COLO829 (cell line): ENCODE data around the gene RNF19B.
"Not testable (repeated sequence)": the region's sequence is repeated elsewhere in the genome, so short reads cannot be mapped to it uniquely, and the experiment has no call there.

Experiments used
- DNase-seq: peaks from one replicate; pipeline ENCODE4 v3.0.0; 2012; ENCODE audit warnings: low spot score

Gene RNF19B

DNA sequence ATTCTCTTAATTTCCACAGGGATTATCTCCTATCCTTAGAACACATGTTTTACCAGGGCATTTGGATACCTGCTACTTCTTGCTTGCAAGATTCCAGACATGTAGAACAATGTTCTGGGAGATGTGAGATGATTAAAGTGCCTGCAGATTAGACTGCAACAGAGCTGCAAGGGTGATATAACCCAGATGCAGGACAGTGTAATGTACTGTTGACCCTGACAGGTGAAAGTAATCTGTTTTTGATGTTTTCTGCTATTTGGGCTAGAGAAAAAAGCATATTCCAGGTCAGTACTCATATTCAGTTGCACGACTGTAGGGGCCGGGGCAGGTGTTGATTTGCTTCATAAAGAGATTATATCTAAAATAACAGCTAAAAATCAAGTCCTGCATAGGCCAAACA lies 36.3 kb downstream of the RNF19B start:
- no peak for DNase-seq

DNA sequence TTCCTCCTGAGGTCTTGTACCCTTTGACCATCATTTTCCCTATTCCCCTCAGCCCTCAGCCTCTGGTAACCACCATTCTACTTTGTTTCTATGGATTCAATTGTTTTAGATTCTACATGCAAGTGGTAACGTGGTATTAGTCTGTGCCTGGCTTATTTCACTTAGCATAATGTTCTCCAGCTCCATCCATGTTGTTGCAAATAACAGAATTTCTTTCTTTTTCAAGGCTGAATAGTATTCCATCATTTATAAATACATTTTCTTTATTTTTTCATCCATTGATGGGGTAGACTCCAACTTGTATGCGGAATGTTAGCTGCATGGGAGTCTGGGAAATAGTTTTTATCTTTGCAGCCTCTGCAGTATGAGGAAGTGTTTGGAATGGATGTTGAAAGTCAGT lies 37.2 kb downstream of the RNF19B start:
- no peak for DNase-seq

DNA sequence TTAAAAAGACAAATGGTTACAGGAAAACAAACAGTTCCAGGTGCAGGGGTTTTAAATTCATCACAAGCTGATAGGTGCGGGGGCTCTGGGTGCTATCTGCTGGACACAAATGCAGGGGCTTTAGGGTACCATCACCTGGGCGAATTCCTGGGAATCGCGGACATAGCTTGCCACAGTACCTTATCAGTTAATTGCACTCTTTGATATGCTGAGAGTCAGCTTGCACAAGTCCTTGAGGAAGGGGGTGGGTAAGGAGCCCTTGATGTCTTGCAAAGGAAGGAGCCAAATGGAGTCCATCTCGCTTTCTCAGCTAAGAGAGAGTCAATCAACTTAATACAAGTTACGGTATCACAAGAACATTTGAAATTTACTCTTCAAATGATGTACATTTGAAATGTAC lies 38.0 kb downstream of the RNF19B start:
- DNase-seq = no peak

DNA sequence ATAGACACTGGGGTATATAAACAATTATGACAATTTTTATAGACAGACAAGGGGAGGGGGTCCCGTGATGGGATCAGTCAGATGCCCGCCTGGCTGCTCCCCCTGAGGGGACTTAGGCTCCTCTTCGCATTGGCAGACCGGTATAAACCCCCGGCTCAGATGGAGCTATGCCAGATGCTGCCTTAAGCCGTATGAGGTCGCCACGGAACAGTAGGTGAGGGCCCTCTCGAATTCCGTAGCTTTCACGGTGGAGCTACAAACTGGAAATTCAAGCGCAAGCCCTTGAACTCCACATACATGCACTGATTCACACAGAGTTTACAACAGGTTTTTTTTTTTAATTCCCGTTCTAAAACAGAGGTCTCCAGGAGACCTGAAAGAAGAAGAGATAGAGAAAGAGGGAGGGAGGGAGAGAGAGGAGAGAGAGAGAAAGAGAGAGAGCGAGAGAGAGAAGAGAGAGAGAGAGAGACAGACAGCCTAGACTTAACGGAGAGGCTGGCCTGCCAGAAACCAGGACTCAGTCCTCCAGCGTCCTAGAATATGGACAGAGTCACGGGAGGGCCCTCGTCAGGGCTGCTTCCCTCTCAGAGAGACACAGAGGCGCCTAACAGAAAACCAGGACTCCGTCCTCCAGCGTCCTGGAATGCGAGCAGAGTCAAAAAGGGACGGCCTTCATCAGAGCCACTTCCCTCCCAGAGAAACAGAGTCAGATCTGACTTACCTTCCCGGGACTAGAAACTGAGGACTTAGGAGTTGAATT lies 39.0 kb downstream of the RNF19B start:
- no peak for DNase-seq

DNA sequence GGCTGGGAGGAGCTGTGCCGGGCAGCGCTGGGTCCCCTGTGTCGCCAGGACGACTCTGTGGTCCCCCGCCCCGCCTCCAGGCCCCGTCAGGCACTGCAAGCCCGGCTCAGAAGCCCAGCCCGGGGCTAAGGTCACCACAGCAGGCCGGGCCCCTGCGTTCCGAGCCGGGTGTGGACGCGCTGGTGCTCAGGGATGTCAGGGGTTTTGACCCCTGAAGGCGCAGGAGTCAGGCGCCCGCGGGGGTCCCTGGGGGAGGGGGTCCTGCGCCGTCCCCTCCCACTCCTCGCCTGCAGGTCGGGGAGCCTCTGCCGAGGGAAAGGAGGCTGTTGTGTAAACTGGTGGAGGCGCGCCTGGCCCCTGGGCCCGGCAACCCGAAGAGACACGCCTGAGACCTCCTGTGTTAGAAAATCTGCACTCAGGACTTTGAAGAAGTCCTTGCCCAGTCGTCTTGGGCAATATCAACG lies 39.7 kb downstream of the RNF19B start:
- no peak for DNase-seq

DNA sequence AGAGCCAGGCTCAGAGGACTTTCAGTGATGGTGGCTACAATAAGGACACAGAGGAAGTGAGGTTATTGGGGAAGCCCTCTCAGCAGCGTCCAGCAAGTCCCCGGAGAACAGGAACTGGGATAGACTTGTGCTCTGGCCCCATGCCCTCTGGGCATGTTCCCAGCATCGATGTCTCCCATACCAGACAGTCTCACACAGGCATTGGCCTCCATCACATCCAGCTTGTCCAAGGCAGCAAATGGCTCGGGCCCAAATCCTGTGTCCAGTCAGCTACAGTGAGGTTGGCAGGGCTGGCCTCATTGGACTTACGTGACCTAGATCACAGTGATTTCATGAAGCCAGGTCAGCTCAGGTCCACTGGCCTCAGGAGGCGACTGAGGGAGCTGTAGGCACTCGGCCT lies 43.8 kb downstream of the RNF19B start:
- DNase-seq = no peak

DNA sequence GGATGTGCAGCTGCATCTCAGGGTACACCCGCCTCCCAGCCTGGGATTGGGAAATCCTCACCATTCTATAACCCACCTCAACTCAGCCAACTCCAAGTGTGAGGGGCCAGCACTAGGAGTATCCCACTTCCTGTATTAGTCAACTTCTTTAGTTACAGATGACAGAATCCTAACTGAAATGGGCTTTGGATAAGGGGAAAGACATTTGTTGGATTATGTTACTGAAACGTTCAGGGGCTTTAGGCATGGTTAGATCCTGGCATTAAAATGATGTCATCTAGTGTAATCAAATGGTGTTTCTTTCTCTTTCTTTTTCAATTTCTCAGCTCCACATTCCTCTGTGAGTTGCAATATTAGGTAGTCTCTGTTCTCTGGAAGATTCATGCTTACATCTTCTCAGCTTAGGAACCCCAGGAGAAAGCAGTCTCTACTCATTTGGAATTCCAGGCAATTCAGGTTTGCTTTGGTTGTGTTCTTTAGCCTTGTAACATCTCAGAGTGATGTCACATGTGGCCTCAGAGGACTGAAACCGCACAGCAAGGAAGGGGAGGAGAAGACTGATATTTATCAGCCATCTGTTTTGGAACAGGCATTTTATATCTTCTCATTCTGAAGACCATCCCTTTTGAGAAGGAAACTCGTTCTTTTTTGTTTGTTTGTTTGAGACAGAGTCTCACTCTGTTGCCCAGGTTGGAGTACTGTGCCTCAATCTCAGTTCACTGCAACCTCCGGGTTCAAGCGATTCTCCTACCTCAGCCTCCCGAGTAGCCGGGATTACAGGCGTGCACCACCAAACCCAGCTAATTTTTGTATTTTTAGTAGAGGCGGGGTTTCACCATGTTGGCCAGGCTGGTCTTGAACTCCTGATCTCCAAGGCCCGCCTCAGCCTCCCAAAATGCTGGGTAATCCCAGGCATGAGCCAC lies 44.5 kb downstream of the RNF19B start:
- DNase-seq = no peak

DNA sequence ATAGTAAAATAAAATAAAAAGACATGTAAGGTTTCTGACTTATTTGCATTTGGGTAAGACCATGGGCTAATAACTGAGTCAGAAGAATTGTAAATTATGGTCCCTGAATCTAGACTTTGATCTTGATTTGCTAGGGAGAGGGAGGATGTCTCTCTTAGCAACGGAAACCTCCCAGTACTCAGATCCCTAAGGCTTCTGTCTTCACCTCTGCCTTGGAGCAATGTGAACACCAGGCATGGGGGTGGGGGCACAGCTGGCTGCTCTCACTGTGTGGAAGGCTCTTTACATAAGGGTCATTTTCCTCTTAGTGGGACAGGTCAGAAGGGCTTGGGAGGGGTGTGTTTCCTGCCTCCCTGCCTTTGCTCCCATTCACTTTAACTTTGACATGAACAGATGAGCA lies 46.4 kb downstream of the RNF19B start:
- DNase-seq = no peak

DNA sequence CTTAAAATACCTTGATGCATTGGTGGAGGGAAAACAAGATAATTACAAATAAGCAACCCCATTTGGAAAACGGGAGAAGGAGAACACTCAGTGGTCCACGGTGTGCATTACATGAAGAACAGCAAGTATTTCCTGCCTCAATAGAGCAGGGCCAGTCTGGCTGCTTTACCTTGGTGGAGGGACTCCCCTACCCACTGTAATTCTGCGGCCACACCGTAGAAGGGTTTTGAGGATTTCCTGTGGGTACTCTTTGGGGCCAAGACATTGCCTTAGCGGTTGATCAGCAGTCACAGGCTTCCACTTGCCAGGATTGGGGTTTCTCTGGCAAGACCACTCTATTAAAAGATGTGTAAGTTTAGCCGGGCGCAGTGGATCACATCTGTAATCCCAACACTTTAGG lies 47.1 kb downstream of the RNF19B start:
- no peak for DNase-seq

DNA sequence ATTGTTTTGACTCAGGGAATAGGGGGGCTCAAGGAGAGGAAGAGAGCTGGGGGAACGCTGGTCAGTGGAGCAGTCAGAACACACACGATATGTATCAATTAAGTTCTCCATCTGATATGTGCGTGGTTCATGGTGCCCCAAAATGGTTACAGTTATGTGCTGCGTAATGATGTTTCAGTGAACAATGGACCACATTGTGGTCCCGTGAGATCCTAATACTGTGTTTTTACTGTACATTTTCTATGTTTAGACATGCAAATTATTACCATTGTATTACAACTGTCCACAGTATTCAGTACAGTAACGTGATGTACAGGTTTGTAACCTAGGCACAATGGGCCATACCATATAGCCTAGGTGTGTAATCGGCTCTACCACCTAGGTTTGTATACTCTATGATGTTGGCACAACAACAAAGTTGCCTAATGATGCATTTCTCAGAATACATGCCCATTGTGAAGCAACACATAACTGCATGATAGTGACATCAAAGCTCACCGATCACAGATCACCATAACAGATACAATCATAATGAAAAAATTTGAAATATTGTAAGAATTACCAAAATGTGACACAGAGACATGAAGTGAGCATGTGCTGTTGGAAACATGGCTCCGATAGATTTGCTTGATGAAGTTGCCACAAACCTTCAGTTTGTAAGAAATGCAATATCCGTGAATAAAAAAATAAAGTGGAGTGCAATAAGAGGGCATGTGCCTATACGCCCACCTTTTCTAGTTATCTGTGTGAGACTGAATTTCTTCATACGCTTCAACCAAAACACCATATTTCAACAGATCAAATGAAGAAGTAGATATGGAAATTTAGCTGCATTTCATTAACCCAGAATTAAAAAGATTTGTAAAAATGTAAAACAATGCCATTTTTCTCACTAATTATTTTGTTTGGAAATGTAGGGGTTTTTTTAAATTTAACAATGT lies 48.6 kb downstream of the RNF19B start:
- DNase-seq = no peak

DNA sequence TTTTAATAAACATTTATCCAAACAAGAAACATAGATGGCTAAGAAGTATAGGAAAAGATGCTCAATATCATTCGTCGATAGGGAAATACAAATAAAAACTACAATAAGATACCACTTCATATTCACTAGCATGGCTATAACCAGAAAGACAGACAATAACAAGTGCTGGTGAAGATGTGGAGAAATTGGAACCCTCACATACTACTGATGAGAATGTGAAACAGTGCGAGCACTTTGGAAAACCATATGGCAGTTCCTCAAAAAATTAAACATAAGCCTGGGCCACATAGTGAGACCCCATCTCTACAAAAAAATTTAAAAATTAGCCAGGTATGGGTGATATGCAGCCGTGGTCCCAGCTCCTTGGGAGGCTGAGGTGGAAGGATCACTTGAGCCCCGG lies 54.3 kb downstream of the RNF19B start:
- no peak for DNase-seq

DNA sequence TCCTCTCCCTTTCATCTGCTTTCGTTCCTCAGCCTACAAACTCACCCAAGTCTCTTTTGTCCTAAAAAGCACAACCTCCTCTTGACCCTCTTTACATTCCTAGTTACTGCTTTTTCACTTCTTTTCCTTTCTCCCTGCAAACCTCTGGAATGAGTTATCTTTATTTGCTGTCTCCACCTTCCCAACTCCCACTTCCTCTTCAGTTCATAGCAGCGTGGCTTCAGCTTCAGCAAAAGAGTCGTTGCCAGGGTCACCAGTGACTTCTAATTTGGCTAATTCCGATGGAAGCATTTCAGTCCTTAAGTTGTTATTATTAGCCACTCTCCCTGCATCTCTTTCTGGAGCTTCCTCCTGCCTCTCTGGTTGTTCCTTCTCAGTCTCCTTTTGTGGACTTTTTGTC lies 57.2 kb downstream of the RNF19B start:
- DNase-seq = no peak

DNA sequence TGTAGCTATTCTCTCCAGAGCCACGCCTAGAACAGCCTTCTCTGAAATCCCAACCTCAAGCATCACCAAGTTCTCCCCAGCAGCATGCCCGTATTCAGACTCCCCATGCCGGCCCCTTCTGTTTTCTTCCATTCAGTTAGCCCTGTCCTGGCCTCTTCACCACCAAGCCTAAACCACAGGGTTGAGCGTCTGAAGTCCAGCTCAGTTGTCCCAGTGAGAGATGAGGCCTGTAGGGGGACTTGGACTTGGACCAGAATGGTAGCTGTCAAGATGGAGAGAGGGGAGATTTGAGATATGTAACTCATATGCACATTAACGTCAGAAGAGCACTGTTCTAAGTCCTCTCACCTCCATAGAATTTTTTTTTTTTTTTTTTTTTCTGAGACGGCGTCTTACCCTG lies 58.0 kb downstream of the RNF19B start:
- no peak for DNase-seq

DNA sequence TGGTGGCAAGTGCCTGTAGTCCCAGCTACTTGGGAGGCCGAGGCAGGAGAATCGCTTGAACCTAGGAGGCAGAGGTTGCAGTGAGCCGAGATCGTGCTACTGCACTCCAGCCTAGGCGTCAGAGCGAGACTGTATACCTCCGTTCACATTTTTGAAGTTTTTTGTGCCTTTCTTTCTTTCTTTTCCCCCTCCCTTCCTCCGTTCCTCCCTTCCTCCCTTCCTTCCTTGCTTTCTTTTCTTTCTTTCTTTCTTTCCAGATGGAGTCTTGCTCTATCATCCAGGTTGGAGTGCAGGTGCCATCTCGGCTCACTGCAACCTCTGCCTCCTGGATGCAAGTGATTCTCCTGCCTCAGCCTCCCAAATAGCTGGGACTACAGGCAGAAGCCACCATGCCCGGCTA lies 59.0 kb downstream of the RNF19B start:
- not testable (repeated sequence) for DNase-seq

DNA sequence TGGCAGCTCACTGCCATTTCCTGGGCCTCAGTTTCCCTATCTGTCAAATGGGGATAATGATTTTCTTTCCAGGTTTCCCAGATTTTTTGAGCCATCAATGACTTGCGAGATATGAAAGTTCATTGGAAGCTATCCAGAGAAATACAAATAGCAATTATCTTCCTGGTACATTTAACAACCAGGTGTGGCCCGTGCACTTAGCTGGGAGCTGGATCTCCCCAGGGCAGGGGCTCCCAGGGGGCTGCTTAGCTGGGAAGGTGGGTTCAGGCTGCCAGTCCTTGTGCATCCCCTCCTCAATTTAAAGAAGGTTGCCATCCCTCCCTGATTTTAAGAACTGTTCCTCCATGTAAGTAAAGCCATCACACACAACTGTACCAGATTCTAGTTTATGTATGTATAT lies 59.8 kb downstream of the RNF19B start:
- DNase-seq = no peak

DNA sequence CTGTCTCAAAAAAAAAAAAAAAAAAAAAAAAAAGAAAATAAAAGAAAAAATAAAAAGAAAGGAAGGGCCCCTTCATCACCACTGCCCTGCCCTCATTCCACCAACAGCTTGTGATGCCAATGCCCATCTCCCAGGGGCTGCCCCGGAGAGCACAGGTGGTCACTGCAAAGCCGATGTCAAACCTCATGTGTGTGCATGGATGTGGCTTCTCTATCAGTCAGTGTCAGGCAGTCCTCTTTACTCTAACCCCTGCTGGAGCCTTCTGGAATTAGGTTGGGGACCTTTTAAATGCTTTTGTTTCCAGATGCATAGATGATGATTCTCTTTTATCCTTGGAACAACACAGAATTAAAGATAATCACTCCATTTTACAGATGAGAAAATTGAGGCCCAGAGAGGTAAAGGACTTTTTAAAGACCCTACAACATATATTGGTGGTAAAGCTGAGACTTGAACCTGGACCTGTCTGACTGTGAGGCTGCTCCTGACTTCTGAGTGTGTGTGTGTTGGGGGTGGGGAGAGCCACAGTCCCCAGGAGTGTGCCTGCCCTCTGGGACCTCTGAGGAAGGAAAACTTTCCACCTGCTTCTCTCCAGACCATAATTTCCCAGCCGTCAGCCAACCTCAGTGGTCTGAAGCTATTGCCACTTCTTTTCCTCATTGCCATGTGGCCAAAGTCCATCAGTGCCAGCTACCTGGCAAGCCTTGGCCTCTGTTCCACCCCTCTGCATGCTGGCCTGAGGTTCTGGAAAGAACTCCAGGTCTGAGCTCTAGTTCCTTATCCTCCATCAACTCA lies 60.4 kb downstream of the RNF19B start:
- no peak for DNase-seq

DNA sequence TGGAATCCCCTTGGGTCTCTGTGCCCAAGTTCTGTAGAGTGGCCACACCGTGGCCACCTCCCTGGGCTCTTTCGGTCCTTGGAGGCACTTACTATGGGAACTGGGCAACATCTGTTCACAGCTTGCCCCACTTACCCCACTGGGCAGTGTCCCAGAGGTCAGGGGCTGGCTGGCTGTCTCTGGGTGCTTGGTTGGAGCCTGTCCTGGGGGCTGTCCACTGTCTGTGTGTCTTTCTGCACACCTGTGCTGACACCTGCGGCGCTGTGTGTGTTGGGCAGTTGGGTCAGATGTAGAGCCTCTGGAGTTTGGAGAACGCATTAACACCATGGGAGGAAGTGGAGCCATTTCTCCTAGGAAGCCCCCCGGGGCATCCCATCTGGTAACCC lies 62.1 kb downstream of the RNF19B start:
- DNase-seq = no peak

DNA sequence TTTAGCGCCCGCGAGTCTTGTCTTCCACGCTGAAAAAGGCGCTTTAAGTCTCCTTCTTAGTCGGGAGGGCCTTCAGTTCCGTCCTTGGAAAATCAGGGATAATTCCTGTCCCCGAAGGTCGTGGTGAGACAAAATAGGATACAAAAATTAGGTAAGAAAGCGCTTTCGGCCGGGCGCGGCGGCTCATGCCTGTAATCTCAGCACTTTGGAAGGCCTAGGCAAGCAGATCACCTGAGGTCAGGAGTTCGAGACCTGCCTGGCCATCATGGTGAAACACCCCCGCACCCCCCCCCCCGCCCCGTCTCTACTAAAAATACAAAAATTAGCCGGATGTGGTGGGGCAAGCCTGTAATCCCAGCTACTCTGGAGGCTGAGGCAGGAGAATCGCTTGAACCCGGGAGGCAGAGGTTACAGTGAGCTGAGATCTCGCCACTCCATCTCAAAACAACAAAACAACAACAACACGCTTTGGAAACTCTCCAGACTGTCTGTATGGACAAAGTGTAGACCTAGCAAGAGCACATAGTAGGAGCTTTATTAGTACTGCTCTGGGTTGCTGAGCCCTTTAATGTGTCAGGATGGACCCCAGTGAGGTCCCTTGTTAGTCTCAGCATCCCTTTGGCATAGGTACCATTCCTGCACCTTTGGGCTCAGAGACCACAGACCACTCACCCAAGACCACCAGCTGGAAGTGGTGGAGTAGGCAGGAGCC lies 62.6 kb downstream of the RNF19B start:
- no peak for DNase-seq

DNA sequence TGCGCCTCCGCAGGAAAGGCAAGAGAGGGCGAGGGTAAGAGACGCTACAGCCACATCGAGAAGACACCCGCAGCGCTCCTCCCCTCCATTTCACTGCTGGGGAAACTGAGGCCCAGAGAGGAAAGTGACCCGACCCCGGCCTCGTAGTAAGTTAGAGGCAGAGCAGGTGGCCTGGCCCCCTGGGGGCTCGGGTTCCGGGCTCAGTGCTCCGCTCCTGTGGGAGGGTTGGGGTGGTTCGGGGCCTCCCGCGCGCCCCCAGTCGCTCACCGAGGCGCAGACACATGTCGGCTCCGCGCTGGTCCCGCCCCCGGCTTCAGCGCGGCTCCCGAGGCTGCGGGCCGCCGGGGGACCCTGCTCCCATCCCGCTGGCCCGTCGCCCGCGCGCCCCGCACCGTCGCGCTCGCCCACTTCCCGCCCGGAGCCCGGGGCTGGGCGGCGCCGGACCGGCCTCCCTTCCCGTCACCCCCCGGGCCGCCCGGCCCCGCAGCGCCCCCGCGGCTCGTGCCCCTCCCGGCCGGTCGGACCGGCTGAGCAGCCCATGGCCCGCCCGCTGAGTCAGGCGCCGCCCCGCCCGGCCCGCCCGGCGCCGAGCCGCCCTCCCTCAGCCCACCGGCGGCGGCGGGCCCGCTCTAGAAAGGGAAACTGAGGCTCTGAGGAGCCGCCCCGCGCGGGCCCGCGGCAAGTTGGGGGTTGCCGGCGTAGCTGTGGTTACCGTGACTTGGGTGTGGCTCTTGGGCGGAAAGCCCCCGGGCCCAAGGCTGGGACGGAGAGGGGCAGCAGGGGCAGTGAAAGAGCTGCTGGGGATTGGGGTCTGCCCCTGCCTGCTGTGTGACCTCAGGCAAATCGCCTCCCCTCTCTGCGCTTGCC lies 63.4 kb downstream of the RNF19B start, which contains the start of gene TMEM54:
TMEM54 (minus strand) TSS at position 434 of the 867 bp plus-strand sequence; CDS start at position 283, 151 bp downstream.
- no peak for DNase-seq
